Measurements from ENCODE around the gene RPL18.

GRCh38 chr19:48595833-48596232 is 23.1 kb downstream of the RPL18 start:
- TF ChIP-seq LARP7 (IDR thresholded peaks at IDR 0.05) (no peak), CTCF (IDR thresholded peaks at IDR 0.05 in 2 of 3, conservative IDR thresholded peaks at IDR 0.05 in 1 of 3; ENCODE audit: insufficient read depth in 2 of 3, low read depth in 1 of 3, low read length in 3 of 3) (no peak)

All from K562 (cell line).